ENCODE data around the gene IQGAP2. TPM values are rescaled to one million over a fixed set of nuclear protein-coding genes. Genes with fewer than 3 reads are reported as not detected.

Gene IQGAP2
- total RNA-seq, 2 experiments from 2014 or later: 37.7 to 39.1 TPM

GRCh38 chr5:76443066-76443800 is 40.1 kb downstream of the IQGAP2 start:
- ChIA-PET POLR2A (interaction anchor here (0.6 kb wide), 2 partner anchors 40 to 1332 kb away, joined by 3 read pairs; no protein-coding TSS in a partner anchor), CTCF (interaction anchor here (1.1 kb wide), 1 partner anchor 10 kb away, joined by 3 read pairs; no protein-coding TSS in a partner anchor)
- H3K27me3 Mint-ChIP-seq: no peaks in the 10 kb centered on the region
- no peak overlapping the region for H3K27ac Mint-ChIP-seq
- H3K9me3 Mint-ChIP-seq: peaks cover 3% of the 10 kb centered on the region
- no peak overlapping the region for H3K4me3 Mint-ChIP-seq
- no peak for ATAC-seq
- TF ChIP-seq CTCF (IDR thresholded peaks at IDR 0.05): no peak
- H3K4me1 Mint-ChIP-seq (ENCODE audit: low read depth): peaks cover 6% of the 10 kb centered on the region
- DNase-seq: no peak
- peaks cover 15% of the 10 kb centered on the region for H3K36me3 Mint-ChIP-seq (ENCODE audit: low read depth)
- intact Hi-C loops (cut with micrococcal nuclease): no loop called here

GRCh38 chr5:76445063-76445462 is 42.0 kb downstream of the IQGAP2 start:
- H3K36me3 Mint-ChIP-seq (ENCODE audit: low read depth): peaks cover 26% of the 10 kb centered on the region
- H3K27ac Mint-ChIP-seq: no peak overlapping the region
- intact Hi-C loops (cut with micrococcal nuclease): no loop called here
- no peaks in the 10 kb centered on the region for H3K27me3 Mint-ChIP-seq
- peaks cover 22% of the 10 kb centered on the region for H3K4me1 Mint-ChIP-seq (ENCODE audit: low read depth)
- ChIA-PET POLR2A (no interaction called here), CTCF (no interaction called here)
- ATAC-seq (no peak), DNase-seq (no peak)
- no peaks in the 10 kb centered on the region for H3K9me3 Mint-ChIP-seq
- H3K4me3 Mint-ChIP-seq: no peak overlapping the region
- no peak for TF ChIP-seq CTCF (IDR thresholded peaks at IDR 0.05)

GRCh38 chr5:76445830-76446229 is 42.7 kb downstream of the IQGAP2 start:
- no peak for TF ChIP-seq CTCF (IDR thresholded peaks at IDR 0.05)
- H3K9me3 Mint-ChIP-seq: no peaks in the 10 kb centered on the region
- peaks cover 28% of the 10 kb centered on the region for H3K36me3 Mint-ChIP-seq (ENCODE audit: low read depth)
- DNase-seq (no peak), ATAC-seq (no peak)
- intact Hi-C loops (cut with micrococcal nuclease): no loop called here
- H3K27ac Mint-ChIP-seq: no peak overlapping the region
- CTCF ChIA-PET: no interaction called here
- no peak overlapping the region for H3K4me3 Mint-ChIP-seq
- H3K4me1 Mint-ChIP-seq (ENCODE audit: low read depth): peaks cover 30% of the 10 kb centered on the region
- POLR2A ChIA-PET: no interaction called here
- no peaks in the 10 kb centered on the region for H3K27me3 Mint-ChIP-seq

GRCh38 chr5:76446776-76447175 is 43.7 kb downstream of the IQGAP2 start:
- DNase-seq (no peak), ATAC-seq (no peak)
- TF ChIP-seq CTCF (IDR thresholded peaks at IDR 0.05): no peak
- H3K4me1 Mint-ChIP-seq (ENCODE audit: low read depth): peaks cover 36% of the 10 kb centered on the region
- H3K27me3 Mint-ChIP-seq: no peaks in the 10 kb centered on the region
- intact Hi-C loops (cut with micrococcal nuclease): no loop called here
- H3K4me3 Mint-ChIP-seq: no peak overlapping the region
- ChIA-PET CTCF (interaction anchor here (1.8 kb wide), 1 partner anchor 16 kb away, joined by 6 read pairs; no protein-coding TSS in a partner anchor), POLR2A (no interaction called here)
- H3K9me3 Mint-ChIP-seq: no peaks in the 10 kb centered on the region
- no peak overlapping the region for H3K27ac Mint-ChIP-seq
- peaks cover 26% of the 10 kb centered on the region for H3K36me3 Mint-ChIP-seq (ENCODE audit: low read depth)

GRCh38 chr5:76449606-76450005 is 46.5 kb downstream of the IQGAP2 start:
- ChIA-PET CTCF (interaction anchor here (1.3 to 1.8 kb wide), 3 partner anchors 9 to 19 kb away, joined by 3 to 5 read pairs (median 5); no protein-coding TSS in a partner anchor), POLR2A (interaction anchor here (0.6 to 1.4 kb wide), 2 partner anchors 47 to 317 kb away, joined by 3 read pairs; no protein-coding TSS in a partner anchor)
- Mint-ChIP-seq H3K4me1 (ENCODE audit: low read depth) (peaks cover 36% of the 10 kb centered on the region), H3K4me3 (no peak overlapping the region), H3K27me3 (no peaks in the 10 kb centered on the region), H3K9me3 (no peaks in the 10 kb centered on the region), H3K27ac (no peak overlapping the region), H3K36me3 (ENCODE audit: low read depth) (peaks cover 26% of the 10 kb centered on the region)
- TF ChIP-seq CTCF (IDR thresholded peaks at IDR 0.05): no peak
- no peak for DNase-seq
- intact Hi-C loops (cut with micrococcal nuclease): no loop called here
- no peak for ATAC-seq
